ENCODE results near the gene FSCN2. TPM values are rescaled to one million over a fixed set of nuclear protein-coding genes. Genes with fewer than 3 reads are reported as not detected.

The FSCN2 gene
- total RNA-seq, 1 experiment from 2014 or later = 1.6 TPM

GRCh38 chr17:81543339-81543675 lies 15.1 kb downstream of the FSCN2 start:
- no peak for DNase-seq

More at GRCh38 chr17:81543339-81543675, 15.1 kb downstream of the FSCN2 start:
- Histone ChIP-seq H2AFZ (ENCODE audit: low read length) (no peak overlapping the region), H4K91ac (ENCODE audit: insufficient read length, low read depth, low read length) (no peak overlapping the region), H3K9me3 (ENCODE audit: control insufficient read depth, low read depth, low read length) (no peaks in the 10 kb centered on the region), H3K27me3 (ENCODE audit: insufficient read depth, low read length) (no peaks in the 10 kb centered on the region), H3K4me1 (ENCODE audit: insufficient read depth, low read length) (no peaks in the 10 kb centered on the region), H3K18ac (ENCODE audit: insufficient read length, low read depth, low read length) (no peak overlapping the region), H3K9ac (ENCODE audit: extremely low read depth, insufficient read length, low read length) (no peak overlapping the region), H3K79me1 (ENCODE audit: insufficient read depth, low read depth, low read length, poor library complexity, severe bottlenecking) (no peaks in the 10 kb centered on the region), H3K4ac (ENCODE audit: low read depth, low read length) (no peak overlapping the region), H2BK5ac (ENCODE audit: insufficient read length, low read length) (no peak overlapping the region), H2BK12ac (ENCODE audit: insufficient read length, low read depth, low read length) (no peak overlapping the region), H3T11ph (ENCODE audit: low read length) (no peak overlapping the region), H3K4me2 (ENCODE audit: insufficient read depth, insufficient read length, low read length) (no peak overlapping the region), H2BK120ac (ENCODE audit: low read depth, low read length, poor library complexity, severe bottlenecking) (no peak overlapping the region), H2BK20ac (ENCODE audit: low read depth, low read length, poor library complexity, severe bottlenecking) (no peak overlapping the region), H3K79me2 (ENCODE audit: insufficient read depth, low read length) (no peaks in the 10 kb centered on the region), H2BK15ac (ENCODE audit: low read depth, low read length) (no peak overlapping the region), H4K5ac (ENCODE audit: insufficient read length, low read depth, low read length) (no peak overlapping the region), H3K23me2 (ENCODE audit: insufficient read length, low read depth, low read length, poor library complexity, severe bottlenecking) (no peaks in the 10 kb centered on the region), H3K56ac (ENCODE audit: insufficient read length, low read depth, low read length) (no peak overlapping the region), H4K8ac (replicated peaks; ENCODE audit: insufficient read length, low read depth, low read length) (no peak overlapping the region), H3K23ac (ENCODE audit: insufficient read length, low read depth, low read length) (no peak overlapping the region), H4K20me1 (ENCODE audit: control insufficient read depth, insufficient read depth, insufficient read length) (peaks cover 2% of the 10 kb centered on the region), H2AK5ac (ENCODE audit: insufficient read length, low read length) (no peak overlapping the region), H3K27ac (ENCODE audit: insufficient read length, low read depth, low read length) (no peak overlapping the region), H3K14ac (ENCODE audit: insufficient read depth, low read length) (no peak overlapping the region)
- Mint-ChIP-seq H3K4me3 (no peak overlapping the region), H3K27me3 (ENCODE audit: low read depth) (no peaks in the 10 kb centered on the region), H3K36me3 (ENCODE audit: insufficient read depth in 1 of 3, low read depth in 3 of 3) (peaks cover 11 to 44% (median 27%) of the 10 kb centered on the region in 3 experiments), H3K27ac (no peak overlapping the region), H3K9me3 (no peaks in the 10 kb centered on the region), H3K4me1 (no peaks in the 10 kb centered on the region)
- TF ChIP-seq, protein P1, sequence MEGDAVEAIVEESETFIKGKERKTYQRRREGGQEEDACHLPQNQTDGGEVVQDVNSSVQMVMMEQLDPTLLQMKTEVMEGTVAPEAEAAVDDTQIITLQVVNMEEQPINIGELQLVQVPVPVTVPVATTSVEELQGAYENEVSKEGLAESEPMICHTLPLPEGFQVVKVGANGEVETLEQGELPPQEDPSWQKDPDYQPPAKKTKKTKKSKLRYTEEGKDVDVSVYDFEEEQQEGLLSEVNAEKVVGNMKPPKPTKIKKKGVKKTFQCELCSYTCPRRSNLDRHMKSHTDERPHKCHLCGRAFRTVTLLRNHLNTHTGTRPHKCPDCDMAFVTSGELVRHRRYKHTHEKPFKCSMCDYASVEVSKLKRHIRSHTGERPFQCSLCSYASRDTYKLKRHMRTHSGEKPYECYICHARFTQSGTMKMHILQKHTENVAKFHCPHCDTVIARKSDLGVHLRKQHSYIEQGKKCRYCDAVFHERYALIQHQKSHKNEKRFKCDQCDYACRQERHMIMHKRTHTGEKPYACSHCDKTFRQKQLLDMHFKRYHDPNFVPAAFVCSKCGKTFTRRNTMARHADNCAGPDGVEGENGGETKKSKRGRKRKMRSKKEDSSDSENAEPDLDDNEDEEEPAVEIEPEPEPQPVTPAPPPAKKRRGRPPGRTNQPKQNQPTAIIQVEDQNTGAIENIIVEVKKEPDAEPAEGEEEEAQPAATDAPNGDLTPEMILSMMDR (conservative IDR thresholded peaks at IDR 0.05) = no peak
- no CpG with 5 or more reads among the region's 14 CpGs for WGBS (ENCODE audit: extremely low coverage, insufficient read length, low lambda C conversion rate)
